ENCODE data around the gene CCDC80.

DNA sequence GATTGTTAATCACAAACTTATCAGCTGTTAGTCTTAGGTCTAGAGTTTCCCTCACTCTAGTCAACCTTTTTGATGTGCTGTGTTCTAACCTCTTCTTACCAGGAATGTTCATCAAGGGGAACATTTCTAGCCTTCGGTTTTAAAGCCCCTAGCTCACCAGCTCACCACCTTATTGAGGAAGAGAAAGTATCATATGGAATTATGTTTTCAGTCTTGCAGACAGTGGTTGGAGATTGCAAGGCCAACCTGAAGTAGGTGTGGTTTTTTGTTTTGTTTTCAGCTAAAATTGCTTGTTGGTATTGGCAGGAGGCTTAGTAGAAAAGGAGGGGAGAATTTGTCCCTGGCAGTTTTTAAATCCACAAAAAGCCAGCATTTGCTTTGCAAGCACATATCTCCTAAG, 48.4 kb upstream of the CCDC80 start:
- no peak for TF ChIP-seq CTCF (IDR thresholded peaks at IDR 0.05)
- TF ChIP-seq EP300 (IDR thresholded peaks at IDR 0.05), result no peak
- no peak for TF ChIP-seq POLR2A (IDR thresholded peaks at IDR 0.05)
